Neural cell (in vitro differentiated cells): ENCODE data around the gene TLE3. TPM values are rescaled to one million over a fixed set of nuclear protein-coding genes. Genes with fewer than 3 reads are reported as not detected.

ENCODE experiments used
- H2AFZ ChIP-seq: fragments of 200-600, 300-800 bp; sonication (generic), shearing (Covaris generic); 2 replicates; pipeline ENCODE4 v1.6.0; 2014; ENCODE audit warnings: low read depth, mild to moderate bottlenecking, antibody characterized with exemption, low read length, moderate library complexity
- H3F3A ChIP-seq: fragments of 200-600 bp; shearing (Covaris generic); 2 replicates; pipeline ENCODE4 v1.6.1; 2016; ENCODE audit warnings: mild to moderate bottlenecking, moderate library complexity, mixed read lengths, antibody characterized with exemption, low read length; ENCODE audit not compliant: insufficient read depth, poor library complexity, severe bottlenecking
- H3K27ac ChIP-seq: fragments of 200-600, 300-800 bp; sonication (generic), shearing (Covaris generic); 2 replicates; pipeline ENCODE4 v1.5.1; 2014; ENCODE audit warnings: mild to moderate bottlenecking, low read length, moderate library complexity
- H3K27me3 ChIP-seq: fragments of 300-800, 200-600 bp; sonication (generic), shearing (Covaris generic); 2 replicates; pipeline ENCODE4 v1.6.0; 2014; ENCODE audit warnings: mild to moderate bottlenecking, low read depth, low read length, moderate library complexity; ENCODE audit not compliant: insufficient read depth
- H3K36me3 ChIP-seq: fragments of 300-800, 200-600 bp; sonication (generic), shearing (Covaris generic); 2 replicates; pipeline ENCODE4 v1.5.1; 2014; ENCODE audit warnings: mild to moderate bottlenecking, antibody characterized with exemption, low read length, moderate library complexity; ENCODE audit not compliant: insufficient read depth
- H3K4me2 ChIP-seq: fragments of 300-800, 200-600 bp; sonication (generic), shearing (Covaris generic); 2 replicates; pipeline ENCODE4 v1.6.0; 2014; ENCODE audit warnings: mild to moderate bottlenecking, low read length
- H3K4me3 ChIP-seq: fragments of 300-800, 200-600 bp; sonication (generic), shearing (Covaris generic); 2 replicates; pipeline ENCODE4 v1.5.1; 2014; ENCODE audit warnings: mild to moderate bottlenecking, low read length, moderate library complexity
- H3K79me2 ChIP-seq: fragments of 200-600 bp; shearing (Covaris generic); replicated peaks from 2 replicates; pipeline ENCODE4 v1.6.0; 2014; ENCODE audit warnings: mild to moderate bottlenecking, low read length, moderate library complexity; ENCODE audit not compliant: insufficient read depth
- H3K9ac ChIP-seq: fragments of 300-800, 200-600 bp; sonication (generic), shearing (Covaris generic); 2 replicates; pipeline ENCODE4 v1.6.1; 2016; ENCODE audit warnings: mild to moderate bottlenecking, low read length, mixed read lengths
- H3K9me2 ChIP-seq: fragments of 200-600 bp; shearing (Covaris generic); 2 replicates; pipeline ENCODE4 v1.6.1; 2016; ENCODE audit warnings: mild to moderate bottlenecking, low read length, mixed read lengths; ENCODE audit not compliant: insufficient read depth
- H3K9me3 ChIP-seq: fragments of 200-600, 300-800 bp; sonication (generic), shearing (Covaris generic); 2 replicates; pipeline ENCODE4 v1.6.1; 2016; ENCODE audit warnings: mild to moderate bottlenecking, mixed run types, low read length, moderate library complexity, mixed read lengths
- H4K20me1 ChIP-seq: fragments of 200-600 bp; shearing (Covaris generic); 2 replicates; pipeline ENCODE4 v1.6.1; 2016; ENCODE audit warnings: mild to moderate bottlenecking, mixed run types; ENCODE audit not compliant: insufficient read depth
- CTCF ChIP-seq: fragments of 450-650 bp; IDR thresholded peaks from 2 replicates; pipeline ENCODE4 v1.5.1; 2014; ENCODE audit warnings: antibody characterized with exemption, mild to moderate bottlenecking, moderate library complexity; ENCODE audit not compliant: poor library complexity, severe bottlenecking
- EP300 ChIP-seq: fragments of 450-650 bp; conservative IDR thresholded peaks from 2 replicates; pipeline ENCODE4 v1.6.1; 2014; ENCODE audit warnings: antibody characterized with exemption, mild to moderate bottlenecking, moderate library complexity; ENCODE audit not compliant: poor library complexity, severe bottlenecking
- EZH2 ChIP-seq: fragments of 200-600, 300-800 bp; shearing (Covaris generic), sonication (generic); IDR thresholded peaks from 2 replicates; pipeline ENCODE4 v1.6.1; 2014; ENCODE audit warnings: antibody characterized with exemption, low read length, borderline replicate concordance, mild to moderate bottlenecking; ENCODE audit not compliant: insufficient read depth, poor library complexity, severe bottlenecking
- MXI1 ChIP-seq: fragments of 450-650 bp; conservative IDR thresholded peaks from 2 replicates; pipeline ENCODE4 v1.6.1; 2014; ENCODE audit warnings: antibody characterized with exemption, mild to moderate bottlenecking; ENCODE audit not compliant: poor library complexity, severe bottlenecking
- POLR2AphosphoS5 ChIP-seq: IDR thresholded peaks from 2 replicates; pipeline ENCODE4 v1.6.1; 2012
- RAD21 ChIP-seq: fragments of 450-650 bp; conservative IDR thresholded peaks from 2 replicates; pipeline ENCODE4 v1.6.1; 2014; ENCODE audit warnings: antibody characterized with exemption, mild to moderate bottlenecking, moderate library complexity
- REST ChIP-seq: IDR thresholded peaks from 2 replicates; pipeline ENCODE4 v1.6.1; 2012; ENCODE audit warnings: borderline replicate concordance
- SMC3 ChIP-seq: fragments of 450-650 bp; conservative IDR thresholded peaks from 2 replicates; pipeline ENCODE4 v1.6.1; 2014; ENCODE audit warnings: antibody characterized with exemption, mild to moderate bottlenecking, moderate library complexity; ENCODE audit not compliant: poor library complexity
- TAF1 ChIP-seq: IDR thresholded peaks from 2 replicates; pipeline ENCODE4 v1.6.1; 2012; ENCODE audit warnings: low read depth
- polyA plus RNA-seq: library from polyadenylated mRNA; depleted of rRNA; stranded (reverse); fragments of >200 nt; gene quantifications from 2 replicates; pipeline ENCODE4 v1.2.3, GENCODE V29; 2014

The TLE3 gene
- polyA plus RNA-seq, 1 donor from 2014 or later: 27.6 TPM

DNA sequence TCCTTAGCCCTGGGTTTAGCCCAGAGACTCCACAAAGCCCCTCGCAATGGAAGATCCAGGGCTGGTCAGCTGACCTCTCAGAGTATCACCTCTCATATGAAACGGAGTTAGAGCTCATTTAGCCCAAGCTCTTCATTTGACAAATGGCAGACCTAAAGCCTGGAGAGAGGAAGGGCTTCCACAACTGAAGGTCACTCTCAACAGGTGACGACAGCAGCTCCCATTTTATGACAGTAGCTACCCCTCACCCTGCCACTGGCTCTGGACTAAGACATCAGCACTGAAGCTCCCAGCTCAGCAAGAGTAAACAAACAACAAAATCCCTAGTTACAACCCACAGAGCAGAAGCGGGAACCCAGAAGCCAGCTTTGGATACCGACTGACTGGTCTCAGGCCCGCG is 33.7 kb downstream of the TLE3 start:
- H3K9me3 ChIP-seq: no peaks in the 10 kb centered on the region
- no peak for TF ChIP-seq MXI1
- H3K36me3 ChIP-seq: peaks cover 5% of the 10 kb centered on the region
- no peak overlapping the region for H2AFZ ChIP-seq
- no peak overlapping the region for H3K27ac ChIP-seq
- no peaks in the 10 kb centered on the region for H3K9me2 ChIP-seq
- no peak overlapping the region for H3K4me2 ChIP-seq
- no peaks in the 10 kb centered on the region for H3K27me3 ChIP-seq
- peaks cover 16% of the 10 kb centered on the region for H3K79me2 ChIP-seq
- H3K4me3 ChIP-seq: no peak overlapping the region
- no peaks in the 10 kb centered on the region for H4K20me1 ChIP-seq
- H3F3A ChIP-seq: no peaks in the 10 kb centered on the region
- no peak overlapping the region for H3K9ac ChIP-seq

DNA sequence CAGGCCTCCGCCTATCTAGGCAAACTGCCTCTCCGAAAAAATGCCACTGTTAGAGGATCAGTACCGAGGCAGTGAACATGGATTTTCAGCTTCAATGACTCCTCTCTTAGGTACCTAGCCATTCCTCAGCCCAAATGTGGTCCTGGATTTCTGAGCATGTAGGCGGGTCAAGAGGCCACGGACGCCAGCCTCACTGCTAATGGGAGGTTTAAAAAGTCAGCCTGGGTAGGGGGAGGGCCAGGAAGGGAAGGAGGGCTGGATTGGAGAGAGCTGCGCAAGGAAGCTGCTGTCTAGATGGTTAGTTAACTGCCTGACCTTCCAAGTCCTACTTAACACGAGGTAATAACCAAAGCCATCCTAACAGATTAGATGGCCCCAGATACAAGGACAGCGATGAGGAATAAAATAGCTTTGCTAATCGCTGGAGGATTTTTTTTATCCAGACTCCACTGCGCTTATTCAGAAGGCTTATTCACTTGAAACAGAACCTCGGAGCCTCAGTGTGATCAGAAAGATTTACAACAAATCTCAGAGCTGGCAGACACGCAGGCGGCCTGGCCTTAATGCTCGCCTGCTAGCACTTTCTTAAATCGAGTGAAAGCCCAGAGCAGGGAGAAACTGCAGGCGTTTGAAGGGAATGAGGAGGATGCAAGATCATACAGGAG is 34.3 kb downstream of the TLE3 start:
- peaks cover 5% of the 10 kb centered on the region for H3K36me3 ChIP-seq
- no peak overlapping the region for H2AFZ ChIP-seq
- H3K9me2 ChIP-seq: no peaks in the 10 kb centered on the region
- TF ChIP-seq EZH2 (no peak), MXI1 (no peak), POLR2AphosphoS5 (no peak), EP300 (no peak), CTCF (no peak), REST (no peak), TAF1 (no peak), RAD21 (no peak), SMC3 (no peak)
- H4K20me1 ChIP-seq: no peaks in the 10 kb centered on the region
- H3K4me3 ChIP-seq: no peak overlapping the region
- no peak overlapping the region for H3K4me2 ChIP-seq
- H3K27ac ChIP-seq: no peak overlapping the region
- H3K9me3 ChIP-seq: no peaks in the 10 kb centered on the region
- no peak overlapping the region for H3K9ac ChIP-seq
- no peaks in the 10 kb centered on the region for H3K27me3 ChIP-seq
- H3K79me2 ChIP-seq: peaks cover 13% of the 10 kb centered on the region
- no peaks in the 10 kb centered on the region for H3F3A ChIP-seq
